H9 (cell line): ENCODE results near the gene EFCAB11. TPM values are rescaled to one million over a fixed set of nuclear protein-coding genes. Genes with fewer than 3 reads are reported as not detected.

Experiments
- DNase-seq: peaks from one replicate; pipeline ENCODE4 v3.0.0-alpha.2; 2017
- H2AFZ ChIP-seq: one replicate; pipeline ENCODE4 v1.6.1; 2013; ENCODE audit warnings: mild to moderate bottlenecking, low read length, control low read depth, moderate library complexity
- H2AK5ac ChIP-seq: 2 replicates; pipeline ENCODE4 v1.6.1; 2013; ENCODE audit warnings: low read length, control low read depth, mixed read lengths; ENCODE audit not compliant: insufficient read length
- H2BK120ac ChIP-seq: one replicate; pipeline ENCODE4 v1.6.1; 2013; ENCODE audit warnings: low read depth, mild to moderate bottlenecking, low read length, control low read depth, inconsistent platforms; ENCODE audit not compliant: poor library complexity, severe bottlenecking
- H2BK12ac ChIP-seq: 2 replicates; pipeline ENCODE4 v1.6.1; 2013; ENCODE audit warnings: low read length, control low read depth, mixed read lengths, low read depth; ENCODE audit not compliant: insufficient read length
- H2BK15ac ChIP-seq: 2 replicates; pipeline ENCODE4 v1.6.1; 2013; ENCODE audit warnings: low read depth, low read length, control low read depth
- H2BK20ac ChIP-seq: one replicate; pipeline ENCODE4 v1.6.1; 2013; ENCODE audit warnings: low read depth, mild to moderate bottlenecking, low read length, control low read depth, inconsistent platforms; ENCODE audit not compliant: poor library complexity, severe bottlenecking
- H2BK5ac ChIP-seq: 2 replicates; pipeline ENCODE4 v1.6.1; 2013; ENCODE audit warnings: low read length, control low read depth, mixed read lengths; ENCODE audit not compliant: insufficient read length
- H3K14ac ChIP-seq: 2 replicates; pipeline ENCODE4 v1.6.1; 2013; ENCODE audit warnings: low read length, control low read depth; ENCODE audit not compliant: insufficient read depth
- H3K18ac ChIP-seq: 2 replicates; pipeline ENCODE4 v1.6.1; 2013; ENCODE audit warnings: low read depth, mild to moderate bottlenecking, mixed read lengths, low read length, control low read depth; ENCODE audit not compliant: insufficient read length
- H3K23ac ChIP-seq: 2 replicates; pipeline ENCODE4 v1.6.1; 2013; ENCODE audit warnings: low read length, control low read depth, mixed read lengths, low read depth; ENCODE audit not compliant: insufficient read length
- H3K23me2 ChIP-seq: 2 replicates; pipeline ENCODE4 v1.6.1; 2013; ENCODE audit warnings: low read depth, mild to moderate bottlenecking, mixed read lengths, low read length, control low read depth; ENCODE audit not compliant: insufficient read length, poor library complexity, severe bottlenecking
- H3K27ac ChIP-seq: 2 replicates; pipeline ENCODE4 v1.5.1; 2013; ENCODE audit warnings: low read length, control low read depth, mixed read lengths, low read depth; ENCODE audit not compliant: insufficient read length
- H3K27me3 ChIP-seq: 2 replicates; pipeline ENCODE4 v1.6.1; 2013; ENCODE audit warnings: low read length, control low read depth, inconsistent platforms; ENCODE audit not compliant: insufficient read depth
- H3K4ac ChIP-seq: 2 replicates; pipeline ENCODE4 v1.6.1; 2013; ENCODE audit warnings: low read depth, mild to moderate bottlenecking, control low read depth, inconsistent platforms, low read length, moderate library complexity
- H3K4me1 ChIP-seq: 2 replicates; pipeline ENCODE4 v1.6.1; 2013; ENCODE audit warnings: low read length, control low read depth, inconsistent platforms; ENCODE audit not compliant: insufficient read depth
- H3K4me2 ChIP-seq: 2 replicates; pipeline ENCODE4 v1.6.1; 2013; ENCODE audit warnings: low read length, control low read depth, mixed read lengths; ENCODE audit not compliant: insufficient read length, insufficient read depth
- H3K56ac ChIP-seq: 2 replicates; pipeline ENCODE4 v1.6.1; 2013; ENCODE audit warnings: low read depth, mild to moderate bottlenecking, mixed read lengths, low read length, control low read depth; ENCODE audit not compliant: insufficient read length
- H3K79me1 ChIP-seq: 2 replicates; pipeline ENCODE4 v1.6.1; 2013; ENCODE audit warnings: low read depth, mild to moderate bottlenecking, moderate library complexity, low read length, control low read depth, inconsistent platforms; ENCODE audit not compliant: insufficient read depth, poor library complexity, severe bottlenecking
- H3K79me2 ChIP-seq: 2 replicates; pipeline ENCODE4 v1.6.1; 2013; ENCODE audit warnings: low read length, control low read depth, inconsistent platforms; ENCODE audit not compliant: insufficient read depth
- H3K9ac ChIP-seq: 2 replicates; pipeline ENCODE4 v1.6.1; 2013; ENCODE audit warnings: low read length, control low read depth, mixed read lengths; ENCODE audit not compliant: insufficient read length; ENCODE audit errors: extremely low read depth
- H3K9me3 ChIP-seq: one replicate; pipeline ENCODE4 v1.6.1; 2013; ENCODE audit warnings: low read depth, low read length, inconsistent platforms; ENCODE audit not compliant: control insufficient read depth
- H3T11ph ChIP-seq: one replicate; pipeline ENCODE4 v1.6.1; 2013; ENCODE audit warnings: mild to moderate bottlenecking, low read length, control low read depth, inconsistent platforms
- H4K20me1 ChIP-seq: one replicate; pipeline ENCODE4 v1.6.1; 2013; ENCODE audit not compliant: control insufficient read depth, insufficient read length, insufficient read depth
- H4K5ac ChIP-seq: 2 replicates; pipeline ENCODE4 v1.6.1; 2013; ENCODE audit warnings: low read depth, mild to moderate bottlenecking, mixed read lengths, low read length, control low read depth; ENCODE audit not compliant: insufficient read length
- H4K8ac ChIP-seq: replicated peaks from 2 replicates; pipeline ENCODE4 v1.6.1; 2013; ENCODE audit warnings: low read length, control low read depth, mixed read lengths, low read depth; ENCODE audit not compliant: insufficient read length
- H4K91ac ChIP-seq: 2 replicates; pipeline ENCODE4 v1.6.1; 2013; ENCODE audit warnings: low read depth, mild to moderate bottlenecking, moderate library complexity, mixed read lengths, low read length, control low read depth; ENCODE audit not compliant: insufficient read length
- H3K27ac Mint-ChIP-seq, 3 experiments: 2 replicates in 2 of 3; 3 replicates in 1 of 3; pipeline ENCODE4 v1.8.0; 2020 to 2021; ENCODE audit warnings: mixed read lengths in 3 of 3, mild to moderate bottlenecking in 1 of 3, moderate library complexity in 1 of 3
- H3K27me3 Mint-ChIP-seq: 2 replicates; pipeline ENCODE4 v1.8.0; 2021; ENCODE audit warnings: low read depth, mild to moderate bottlenecking, moderate library complexity, mixed read lengths
- H3K36me3 Mint-ChIP-seq, 3 experiments: 2 replicates in 2 of 3; 3 replicates in 1 of 3; pipeline ENCODE4 v1.8.0; 2020 to 2021; ENCODE audit warnings: low read depth in 3 of 3, mixed read lengths in 3 of 3; ENCODE audit not compliant: insufficient read depth in 1 of 3
- H3K4me1 Mint-ChIP-seq, 2 experiments: 2 replicates each; pipeline ENCODE4 v1.8.0; 2020; ENCODE audit warnings: mixed read lengths in 2 of 2
- H3K4me3 Mint-ChIP-seq, 2 experiments: 2 replicates in 1 of 2; 3 replicates in 1 of 2; pipeline ENCODE4 v1.8.0; 2020 to 2021; ENCODE audit warnings: mild to moderate bottlenecking in 2 of 2, mixed read lengths in 2 of 2, moderate library complexity in 1 of 2
- H3K9me3 Mint-ChIP-seq, 2 experiments: 2 replicates in 1 of 2; 3 replicates in 1 of 2; pipeline ENCODE4 v1.8.0; 2020; ENCODE audit warnings: mild to moderate bottlenecking in 2 of 2, mixed read lengths in 2 of 2, moderate library complexity in 1 of 2
- CTCF ChIP-seq: fragments of 200-600 bp; sonication (generic); conservative IDR thresholded peaks from 3 replicates; pipeline ENCODE4 v1.8.0; 2021; ENCODE audit warnings: antibody characterized with exemption, mild to moderate bottlenecking
- total RNA-seq: library from RNA; stranded (reverse); gene quantifications from 2 replicates; pipeline ENCODE4 v1.2.1, GENCODE V29; 2021

Gene EFCAB11
- total RNA-seq, 1 experiment from 2014 or later = 17.4 TPM

- Mint-ChIP-seq H3K9me3 (no peaks in the 10 kb centered on the region), H3K27ac (no peak overlapping the region), H3K36me3 (no peaks in the 10 kb centered on the region), H3K4me1 (peaks cover 0 to 4% of the 10 kb centered on the region in 2 experiments; a peak in 1 of 4 replicates), H3K4me3 (no peak overlapping the region), H3K27me3 (no peaks in the 10 kb centered on the region)
- H2BK12ac ChIP-seq = no peak overlapping the region
- no peak overlapping the region for H4K91ac ChIP-seq
- H2BK5ac ChIP-seq = no peak overlapping the region
- H3K4me2 ChIP-seq = no peak overlapping the region
- H3K27ac ChIP-seq = no peak overlapping the region
- no peaks in the 10 kb centered on the region for H3K27me3 ChIP-seq
- H3K79me1 ChIP-seq = no peaks in the 10 kb centered on the region
- H3K9ac ChIP-seq = no peak overlapping the region
- no peaks in the 10 kb centered on the region for H3K79me2 ChIP-seq
- no peak overlapping the region for H2BK120ac ChIP-seq
- H3T11ph ChIP-seq = no peak overlapping the region
- no peak for DNase-seq
- no peak overlapping the region for H3K14ac ChIP-seq
- no peaks in the 10 kb centered on the region for H3K9me3 ChIP-seq
- no peaks in the 10 kb centered on the region for H4K20me1 ChIP-seq
- no peak overlapping the region for H3K4ac ChIP-seq
- H2BK15ac ChIP-seq = no peak overlapping the region
- no peak overlapping the region for H4K5ac ChIP-seq
- TF ChIP-seq CTCF = no peak
- H3K23ac ChIP-seq = no peak overlapping the region
- no peaks in the 10 kb centered on the region for H3K4me1 ChIP-seq
- no peak overlapping the region for H2BK20ac ChIP-seq
- no peak overlapping the region for H3K18ac ChIP-seq
- H3K56ac ChIP-seq = no peak overlapping the region
- no peak overlapping the region for H2AK5ac ChIP-seq
- H4K8ac ChIP-seq = no peak overlapping the region
- no peaks in the 10 kb centered on the region for H3K23me2 ChIP-seq
- H2AFZ ChIP-seq = no peak overlapping the region
These were observed 147.4 kb downstream of the EFCAB11 start for GRCh38 chr14:89807151-89807550.
